ENCODE data around the gene FHAD1.
"Not testable (repeated sequence)": the region's sequence is repeated elsewhere in the genome, so short reads cannot be mapped to it uniquely, and the experiment has no call there.

The FHAD1 gene

GRCh38 chr1:15426492-15427279, 179.7 kb downstream of the FHAD1 start:
- peaks cover 40% of the 10 kb centered on the region for H3K36me3 Mint-ChIP-seq
- peak; percentile 19 for ATAC-seq
- H3K27me3 Mint-ChIP-seq, result no peaks in the 10 kb centered on the region
- peaks cover 12% of the 10 kb centered on the region for H3K4me1 Mint-ChIP-seq
- peak overlapping the region; percentile 8 for H3K27ac Mint-ChIP-seq
- no peaks in the 10 kb centered on the region for H3K9me3 Mint-ChIP-seq
- no peak overlapping the region for H3K4me3 Mint-ChIP-seq

DNA sequence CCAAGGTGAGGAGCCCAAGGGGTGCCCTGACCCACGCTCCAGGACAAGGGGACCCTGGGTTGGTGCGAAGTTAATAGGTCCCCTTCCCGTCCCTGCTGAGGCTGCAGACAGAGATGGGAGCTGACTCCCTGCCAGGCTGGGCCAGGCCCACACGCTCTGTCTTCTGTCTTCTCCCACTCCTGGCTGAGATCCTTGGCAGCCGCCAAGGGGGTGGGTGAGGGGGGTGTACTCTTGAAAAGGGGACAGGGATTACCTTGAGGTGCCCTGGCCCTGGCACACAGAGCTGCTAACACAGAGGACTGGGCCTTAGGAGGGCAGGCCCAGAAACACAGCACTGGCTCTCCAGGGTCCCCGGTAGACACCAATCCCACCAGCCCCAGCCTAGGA, 180.2 kb downstream of the FHAD1 start:
- ATAC-seq, result peak; percentile 9
- H3K9me3 Mint-ChIP-seq, result no peaks in the 10 kb centered on the region
- H3K4me3 Mint-ChIP-seq, result no peak overlapping the region
- H3K4me1 Mint-ChIP-seq, result peaks cover 10% of the 10 kb centered on the region
- no peaks in the 10 kb centered on the region for H3K27me3 Mint-ChIP-seq
- peaks cover 39% of the 10 kb centered on the region for H3K36me3 Mint-ChIP-seq
- no peak overlapping the region for H3K27ac Mint-ChIP-seq

- H3K27ac Mint-ChIP-seq, ATAC-seq, H3K27me3 Mint-ChIP-seq, H3K4me3 Mint-ChIP-seq, H3K9me3 Mint-ChIP-seq: not testable (repeated sequence)
- Mint-ChIP-seq H3K4me1 (peaks cover 10% of the 10 kb centered on the region), H3K36me3 (peaks cover 39% of the 10 kb centered on the region)
Observed at GRCh38 chr1:15428252-15428651, 181.2 kb downstream of the FHAD1 start.

- no peaks in the 10 kb centered on the region for H3K9me3 Mint-ChIP-seq
- no peaks in the 10 kb centered on the region for H3K27me3 Mint-ChIP-seq
- H3K4me3 Mint-ChIP-seq, result no peak overlapping the region
- peaks cover 39% of the 10 kb centered on the region for H3K36me3 Mint-ChIP-seq
- peak; percentile 31 for ATAC-seq
- H3K4me1 Mint-ChIP-seq, result peaks cover 10% of the 10 kb centered on the region
- no peak overlapping the region for H3K27ac Mint-ChIP-seq
Observed at GRCh38 chr1:15428815-15429435, 181.9 kb downstream of the FHAD1 start.

GRCh38 chr1:15429701-15430149, 182.7 kb downstream of the FHAD1 start:
- Mint-ChIP-seq H3K36me3 (peaks cover 34% of the 10 kb centered on the region), H3K27ac (no peak overlapping the region), H3K4me3 (no peak overlapping the region), H3K9me3 (no peaks in the 10 kb centered on the region), H3K4me1 (peaks cover 2% of the 10 kb centered on the region), H3K27me3 (no peaks in the 10 kb centered on the region)
- ATAC-seq, result no peak

- Mint-ChIP-seq H3K4me1 (no peaks in the 10 kb centered on the region), H3K27ac (no peak overlapping the region), H3K9me3 (no peaks in the 10 kb centered on the region)
Observed at GRCh38 chr1:15430787-15431570, 184.0 kb downstream of the FHAD1 start.

GRCh38 chr1:15431571-15431948, 184.5 kb downstream of the FHAD1 start:
- H3K4me1 Mint-ChIP-seq, result no peaks in the 10 kb centered on the region
- no peak overlapping the region for H3K4me3 Mint-ChIP-seq
- H3K27ac Mint-ChIP-seq, result no peak overlapping the region
- no peak for ATAC-seq
- H3K36me3 Mint-ChIP-seq, result peaks cover 21% of the 10 kb centered on the region
- H3K27me3 Mint-ChIP-seq, result no peaks in the 10 kb centered on the region
- no peaks in the 10 kb centered on the region for H3K9me3 Mint-ChIP-seq

More at GRCh38 chr1:15430787-15431570, 184.0 kb downstream of the FHAD1 start:
- no peaks in the 10 kb centered on the region for H3K27me3 Mint-ChIP-seq
- H3K4me3 Mint-ChIP-seq, result no peak overlapping the region
- ATAC-seq, result peak; percentile 78
- H3K36me3 Mint-ChIP-seq, result peaks cover 27% of the 10 kb centered on the region

DNA sequence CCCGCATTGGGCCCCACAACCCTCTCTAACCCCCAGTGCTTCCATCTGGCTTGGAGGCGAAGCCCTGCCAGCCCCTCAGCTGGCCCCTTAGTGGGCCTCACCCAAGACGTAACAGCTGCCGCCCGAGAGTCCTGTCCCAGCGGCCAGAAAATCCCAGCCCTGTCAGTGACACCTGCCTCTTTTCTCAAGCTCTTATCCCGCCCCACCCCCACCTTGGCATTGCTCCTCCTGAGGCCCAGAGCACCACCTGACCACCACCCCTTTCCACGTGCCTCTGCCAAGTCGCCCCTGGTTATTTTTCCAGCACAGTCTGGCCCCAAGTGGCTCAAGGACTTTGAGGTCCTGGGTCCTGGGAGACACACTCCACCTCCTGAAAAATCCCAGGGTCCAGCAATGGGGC, 185.3 kb downstream of the FHAD1 start:
- H3K27me3 Mint-ChIP-seq, result no peaks in the 10 kb centered on the region
- no peaks in the 10 kb centered on the region for H3K4me1 Mint-ChIP-seq
- peaks cover 13% of the 10 kb centered on the region for H3K36me3 Mint-ChIP-seq
- no peak for ATAC-seq
- H3K9me3 Mint-ChIP-seq, result no peaks in the 10 kb centered on the region
- H3K4me3 Mint-ChIP-seq, result no peak overlapping the region
- no peak overlapping the region for H3K27ac Mint-ChIP-seq

GRCh38 chr1:15433471-15433870, 186.4 kb downstream of the FHAD1 start:
- Mint-ChIP-seq H3K27me3 (no peaks in the 10 kb centered on the region), H3K27ac (no peak overlapping the region), H3K4me3 (no peak overlapping the region), H3K9me3 (no peaks in the 10 kb centered on the region), H3K4me1 (no peaks in the 10 kb centered on the region), H3K36me3 (peaks cover 2% of the 10 kb centered on the region)
- no peak for ATAC-seq

GRCh38 chr1:15434739-15435138, 187.7 kb downstream of the FHAD1 start:
- H3K36me3 Mint-ChIP-seq, H3K4me1 Mint-ChIP-seq, H3K4me3 Mint-ChIP-seq, ATAC-seq, H3K27ac Mint-ChIP-seq, H3K9me3 Mint-ChIP-seq, H3K27me3 Mint-ChIP-seq: not testable (repeated sequence)

DNA sequence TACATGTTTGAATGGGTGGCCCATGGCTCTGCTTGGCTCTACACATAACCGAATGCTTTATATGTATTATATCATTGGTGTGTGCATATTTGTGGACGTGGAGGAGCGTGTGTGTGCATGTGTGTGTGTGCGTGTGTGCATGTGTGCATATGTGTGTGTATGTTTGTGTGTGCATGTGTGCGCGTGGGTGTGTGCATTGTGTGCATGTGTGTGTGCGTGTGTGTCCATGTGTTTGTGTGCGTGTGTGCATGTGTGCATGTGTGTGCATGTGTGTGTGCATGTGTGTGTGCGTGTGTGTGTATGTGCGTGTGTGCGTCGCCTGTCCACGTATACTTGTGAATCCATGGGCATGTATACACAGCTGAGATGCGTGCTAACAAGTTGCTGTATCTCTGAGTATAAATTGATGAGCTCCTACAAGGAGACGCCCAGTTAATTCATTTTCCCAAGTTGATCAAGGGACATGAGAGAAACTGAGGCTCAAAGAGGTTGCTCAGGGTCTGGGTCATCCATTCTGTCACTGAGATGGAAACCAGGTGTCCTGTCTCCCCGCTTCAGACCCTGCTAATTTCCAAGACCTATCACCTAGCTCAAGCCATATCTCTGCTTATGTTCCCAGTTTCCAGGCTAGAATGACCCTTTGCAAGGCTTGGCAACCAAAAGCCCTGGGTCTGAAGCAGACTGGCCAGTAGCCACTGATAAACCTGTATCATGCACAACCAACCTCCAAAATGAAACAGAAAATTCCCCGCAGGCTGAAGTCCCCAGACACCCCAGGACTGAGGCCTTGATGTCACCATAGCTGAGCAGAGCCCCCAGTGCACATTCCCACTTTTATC, 188.4 kb downstream of the FHAD1 start:
- no peak for ATAC-seq
- no peaks in the 10 kb centered on the region for H3K36me3 Mint-ChIP-seq
- no peaks in the 10 kb centered on the region for H3K9me3 Mint-ChIP-seq
- H3K4me1 Mint-ChIP-seq, result no peaks in the 10 kb centered on the region
- H3K27ac Mint-ChIP-seq, result no peak overlapping the region
- H3K27me3 Mint-ChIP-seq, result peaks cover 1% of the 10 kb centered on the region
- H3K4me3 Mint-ChIP-seq, result no peak overlapping the region

GRCh38 chr1:15436881-15437442, 189.9 kb downstream of the FHAD1 start:
- no peak for ATAC-seq
- no peaks in the 10 kb centered on the region for H3K9me3 Mint-ChIP-seq
- H3K4me3 Mint-ChIP-seq, result no peak overlapping the region
- H3K36me3 Mint-ChIP-seq, result no peaks in the 10 kb centered on the region
- H3K4me1 Mint-ChIP-seq, result no peaks in the 10 kb centered on the region
- peaks cover 16% of the 10 kb centered on the region for H3K27me3 Mint-ChIP-seq
- H3K27ac Mint-ChIP-seq, result no peak overlapping the region

DNA sequence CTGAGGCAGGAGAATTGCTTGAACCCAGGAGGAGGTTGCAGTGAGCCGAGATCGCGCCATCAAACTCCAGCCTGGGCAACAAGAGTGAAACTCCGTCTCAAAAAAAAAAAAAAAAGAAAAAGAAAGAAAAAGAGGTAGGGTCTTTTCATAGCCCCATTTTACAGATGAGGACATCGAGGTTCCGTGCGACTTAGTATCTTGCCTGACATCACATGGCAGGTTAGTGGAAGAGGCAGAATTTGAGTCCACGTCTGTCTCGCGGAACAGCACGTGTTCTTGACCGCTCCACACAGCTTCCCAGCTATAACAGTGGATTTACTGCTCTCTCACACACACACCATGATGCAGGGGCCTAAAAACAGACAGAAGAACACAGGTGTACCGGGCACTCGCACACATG, 192.3 kb downstream of the FHAD1 start:
- Mint-ChIP-seq H3K36me3 (no peaks in the 10 kb centered on the region), H3K9me3 (no peaks in the 10 kb centered on the region), H3K4me3 (no peak overlapping the region), H3K27ac (no peak overlapping the region), H3K27me3 (peaks cover 35% of the 10 kb centered on the region), H3K4me1 (no peaks in the 10 kb centered on the region)
- ATAC-seq, result no peak

DNA sequence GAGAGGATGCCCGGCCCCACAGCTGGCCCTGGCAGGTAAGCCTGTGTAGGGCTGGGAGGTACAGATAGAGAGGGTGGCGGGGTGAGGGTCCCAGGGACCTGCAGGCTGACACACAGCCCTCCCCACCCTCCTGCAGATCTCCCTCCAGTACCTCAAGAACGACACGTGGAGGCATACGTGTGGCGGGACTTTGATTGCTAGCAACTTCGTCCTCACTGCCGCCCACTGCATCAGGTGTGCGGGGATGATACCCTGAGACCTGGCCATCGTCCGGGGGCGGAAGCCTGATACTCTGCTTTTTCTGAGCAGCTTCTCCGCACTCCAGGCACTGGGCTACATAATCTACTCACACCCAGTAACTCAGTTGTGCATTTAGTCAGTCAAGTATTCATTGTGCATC, 193.3 kb downstream of the FHAD1 start:
- no peak overlapping the region for H3K27ac Mint-ChIP-seq
- ATAC-seq, result no peak
- H3K9me3 Mint-ChIP-seq, result no peaks in the 10 kb centered on the region
- no peaks in the 10 kb centered on the region for H3K4me1 Mint-ChIP-seq
- no peaks in the 10 kb centered on the region for H3K36me3 Mint-ChIP-seq
- H3K27me3 Mint-ChIP-seq, result peaks cover 45% of the 10 kb centered on the region
- no peak overlapping the region for H3K4me3 Mint-ChIP-seq

DNA sequence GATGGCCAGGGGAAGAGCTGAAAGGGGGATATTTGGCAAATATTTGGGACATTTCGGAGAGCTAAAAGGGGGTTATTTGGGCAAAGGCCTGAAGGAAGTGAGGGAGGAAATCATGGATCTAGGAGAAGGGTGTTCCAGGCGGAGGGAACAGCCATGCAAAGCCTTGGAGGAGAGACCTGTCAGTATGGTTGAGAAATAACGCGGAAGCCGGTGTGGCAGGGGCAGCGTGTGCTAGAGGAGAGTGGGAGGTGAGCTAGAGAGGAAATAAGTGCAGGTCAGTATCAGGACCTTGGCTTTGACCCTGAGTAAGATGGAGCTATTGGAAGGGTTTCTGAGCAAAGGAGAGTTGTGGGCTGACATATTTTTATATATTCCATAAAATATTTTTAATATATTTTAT, 194.2 kb downstream of the FHAD1 start:
- Mint-ChIP-seq H3K27me3 (peaks cover 54% of the 10 kb centered on the region), H3K4me1 (no peaks in the 10 kb centered on the region), H3K9me3 (no peaks in the 10 kb centered on the region), H3K27ac (no peak overlapping the region), H3K4me3 (no peak overlapping the region), H3K36me3 (no peaks in the 10 kb centered on the region)
- ATAC-seq, result no peak

Data from stimulated activated memory B cell treated with anti-CD40 and anti-IgM and Interleukin-4, amounts not matched to agents 10 μg/mL and 1 μg/mL and 100 μg/mL, for 72 hours (primary cell).